SK-N-DZ (cell line): ENCODE data around the gene COG8.
"Not testable (repeated sequence)": the region's sequence is repeated elsewhere in the genome, so short reads cannot be mapped to it uniquely, and the experiment has no call there.

Experiments used
- DNase-seq: peaks from one replicate; pipeline ENCODE4 v3.0.0-alpha.2; 2015; ENCODE audit warnings: low spot score

Gene COG8

DNA sequence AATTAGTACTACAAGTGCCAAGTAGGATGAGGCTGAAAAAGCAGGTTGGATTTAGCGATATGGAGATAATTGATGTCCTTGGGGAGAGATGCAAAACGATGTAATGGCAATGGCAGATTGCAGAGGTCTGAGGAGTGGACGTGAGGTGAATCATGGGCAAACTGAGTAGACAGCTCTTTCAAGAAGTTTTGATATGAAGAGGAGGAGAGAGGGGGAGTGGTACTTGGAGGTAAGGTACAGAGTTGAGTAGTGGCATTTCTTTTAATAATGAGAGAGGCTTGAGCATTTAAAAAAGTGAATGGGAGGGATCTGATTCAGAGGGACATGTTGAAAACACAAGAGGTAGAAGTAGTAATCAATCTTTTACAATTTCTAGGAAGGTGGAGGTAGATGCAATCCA, 46.0 kb downstream of the COG8 start:
- DNase-seq: no peak

- DNase-seq: not testable (repeated sequence)
Measured at GRCh38 chr16:69291657-69292056, 47.7 kb downstream of the COG8 start.

- peak; percentile 62 for DNase-seq
Measured at GRCh38 chr16:69286941-69287713, 52.2 kb downstream of the COG8 start.

GRCh38 chr16:69285240-69285639, 54.1 kb downstream of the COG8 start:
- DNase-seq: no peak

DNA sequence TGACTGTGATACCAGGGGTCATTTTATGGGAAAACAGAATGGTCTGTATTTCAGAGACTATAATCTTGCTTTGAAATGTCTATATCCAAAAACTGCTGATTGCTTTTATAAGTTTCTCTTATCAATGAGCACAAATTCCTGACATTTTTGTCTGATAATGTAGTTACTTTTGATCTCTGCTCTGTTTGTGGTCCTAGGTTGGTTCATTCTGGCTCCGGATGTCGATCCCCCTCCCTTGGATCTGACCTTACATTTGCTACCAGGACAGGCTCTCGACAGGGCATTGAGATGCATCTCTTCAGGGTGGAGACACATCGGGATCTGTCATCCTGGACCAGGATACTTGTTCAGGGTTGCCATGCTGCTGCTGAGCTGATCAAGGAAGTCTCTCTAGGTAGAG, 55.5 kb downstream of the COG8 start:
- DNase-seq: no peak

DNA sequence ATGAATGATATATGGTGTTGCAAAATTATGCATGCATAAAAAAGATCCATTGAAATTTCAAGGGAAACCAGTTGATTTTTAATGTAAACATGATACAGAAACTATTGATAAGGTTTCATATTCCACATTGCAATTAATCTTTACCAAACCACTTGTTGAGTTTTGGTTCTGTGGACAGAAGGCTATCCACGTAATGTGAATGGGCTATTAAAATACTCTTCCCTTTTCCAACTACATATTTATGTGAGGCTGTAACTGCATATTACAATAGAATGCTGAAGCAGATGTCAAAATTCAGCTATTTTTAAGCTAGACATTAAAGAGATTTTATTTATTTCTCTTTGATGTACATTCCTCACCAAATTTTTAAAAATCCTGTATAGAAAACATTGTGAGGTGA, 62.0 kb downstream of the COG8 start:
- DNase-seq: no peak
